Upper lobe of right lung (tissue), 1 donor: ENCODE data around the gene MORF4L2. TPM values are rescaled to one million over a fixed set of nuclear protein-coding genes. Genes with fewer than 3 reads are reported as not detected.
A peak's percentile ranks its signal among the peaks of the same experiment; 100 is the strongest.
"Not testable (repeated sequence)": the region's sequence is repeated elsewhere in the genome, so short reads cannot be mapped to it uniquely, and the experiment has no call there.

ENCODE experiments used
- ATAC-seq: fragments of 200-7000 bp; cut with Tn5 transposase; one replicate; pipeline ENCODE4 v1.9.1; 2020; ENCODE audit warnings: mild to moderate bottlenecking, moderate library complexity
- DNase-seq: peaks from one replicate; pipeline ENCODE4 v3.0.0-alpha.2; 2020
- H3K27ac ChIP-seq: fragments of 200-600 bp; one replicate; pipeline ENCODE4 v1.8.0; 2022
- H3K27me3 ChIP-seq: fragments of 200-600 bp; one replicate; pipeline ENCODE4 v1.8.0; 2022; ENCODE audit warnings: mild to moderate bottlenecking
- H3K36me3 ChIP-seq: fragments of 200-600 bp; one replicate; pipeline ENCODE4 v1.8.0; 2022
- H3K4me1 ChIP-seq: fragments of 200-600 bp; one replicate; pipeline ENCODE4 v1.8.0; 2022
- H3K4me3 ChIP-seq: fragments of 200-600 bp; one replicate; pipeline ENCODE4 v1.8.0; 2022; ENCODE audit warnings: mild to moderate bottlenecking
- H3K9me3 ChIP-seq: fragments of 200-600 bp; one replicate; pipeline ENCODE4 v1.8.0; 2022
- CTCF ChIP-seq: fragments of 200-600 bp; IDR thresholded peaks from one replicate; pipeline ENCODE4 v1.8.0; 2022; ENCODE audit warnings: antibody characterized with exemption
- intact Hi-C: fragments of 100-400 bp; cut with DNase I; formaldehyde crosslinking; loops from one replicate; pipeline ENCODE4 v1.11.0; 2022
- total RNA-seq: library from RNA; stranded (reverse); fragmentation: NEBNext Ultra II Directional; extraction: Animal tissue kit (Norgen Biotek cat#: 25700); gene quantifications from one replicate; pipeline ENCODE4 v1.2.1, GENCODE V29; 2021
- donor health status: DM: no; HTN: yes; CAD: no; lungs with severe emphysema.

Gene MORF4L2
- total RNA-seq, 1 donor from 2014 or later, result 185 TPM

- H3K27me3 ChIP-seq, result no peaks in the 10 kb centered on the region
- no peaks in the 10 kb centered on the region for H3K9me3 ChIP-seq
- no peaks in the 10 kb centered on the region for H3K4me1 ChIP-seq
- intact Hi-C loops, result no loop called here
- H3K4me3 ChIP-seq, result no peak overlapping the region
- no peak for TF ChIP-seq CTCF
- DNase-seq (no peak), ATAC-seq (no peak)
- H3K36me3 ChIP-seq, result no peaks in the 10 kb centered on the region
- no peak overlapping the region for H3K27ac ChIP-seq
Observed at GRCh38 chrX:103644125-103644524, 42.4 kb downstream of the MORF4L2 start.

- Histone ChIP-seq H3K27me3 (no peaks in the 10 kb centered on the region), H3K27ac (no peak overlapping the region), H3K9me3 (no peaks in the 10 kb centered on the region), H3K4me3 (no peak overlapping the region), H3K4me1 (no peaks in the 10 kb centered on the region), H3K36me3 (no peaks in the 10 kb centered on the region)
- DNase-seq (no peak), ATAC-seq (no peak)
- no peak for TF ChIP-seq CTCF
- intact Hi-C loops, result no loop called here
Observed at GRCh38 chrX:103640401-103641155, 45.9 kb downstream of the MORF4L2 start.

GRCh38 chrX:103638479-103639346, 47.8 kb downstream of the MORF4L2 start:
- H3K4me1 ChIP-seq, H3K27ac ChIP-seq, H3K36me3 ChIP-seq, intact Hi-C loops, H3K4me3 ChIP-seq, H3K9me3 ChIP-seq, DNase-seq, H3K27me3 ChIP-seq: not testable (repeated sequence)
- peak; percentile 80 for ATAC-seq

- Histone ChIP-seq H3K27me3 (no peaks in the 10 kb centered on the region), H3K4me1 (no peaks in the 10 kb centered on the region), H3K36me3 (no peaks in the 10 kb centered on the region), H3K9me3 (no peaks in the 10 kb centered on the region), H3K4me3 (no peak overlapping the region), H3K27ac (no peak overlapping the region)
- DNase-seq (no peak), ATAC-seq (no peak)
- intact Hi-C loops, result no loop called here
- no peak for TF ChIP-seq CTCF
Observed at GRCh38 chrX:103637604-103638338, 48.7 kb downstream of the MORF4L2 start.

- no peak for DNase-seq
- no peaks in the 10 kb centered on the region for H3K4me1 ChIP-seq
- intact Hi-C loops, result no loop called here
- H3K27me3 ChIP-seq, result no peaks in the 10 kb centered on the region
- H3K9me3 ChIP-seq, result no peaks in the 10 kb centered on the region
- no peak for ATAC-seq
- no peak for TF ChIP-seq CTCF
- no peaks in the 10 kb centered on the region for H3K36me3 ChIP-seq
- no peak overlapping the region for H3K27ac ChIP-seq
- H3K4me3 ChIP-seq, result no peak overlapping the region
Observed at GRCh38 chrX:103635436-103635835, 51.1 kb downstream of the MORF4L2 start.
